ENCODE results near the gene PYGO1. TPM values are rescaled to one million over a fixed set of nuclear protein-coding genes. Genes with fewer than 3 reads are reported as not detected.

The PYGO1 gene
- polyA plus RNA-seq, 3 donors = not detected

GRCh38 chr15:55618387-55618786 is 30.2 kb upstream of the PYGO1 start:
- H3K36me3 Mint-ChIP-seq = no peaks in the 10 kb centered on the region

GRCh38 chr15:55615445-55615844 is 27.3 kb upstream of the PYGO1 start:
- Mint-ChIP-seq H3K27ac (no peak overlapping the region), H3K27me3 (ENCODE audit: low read depth in 3 of 3) (peaks cover 3 to 12% (median 5%) of the 10 kb centered on the region in 3 donors), H3K9me3 (no peaks in the 10 kb centered on the region), H3K4me1 (no peaks in the 10 kb centered on the region), H3K36me3 (no peaks in the 10 kb centered on the region), H3K4me3 (no peak overlapping the region)
- H3K4me2 ChIP-seq (replicated peaks; ENCODE audit: extremely low read depth, low read length, poor library complexity, severe bottlenecking) = no peak overlapping the region
- intact Hi-C loops (cut with micrococcal nuclease) = no loop called here
- no peaks in the 10 kb centered on the region for H4K20me1 ChIP-seq (ENCODE audit: insufficient read depth, low read length)
- DNase-seq = no peak
- H3K4me1 ChIP-seq (ENCODE audit: control insufficient read depth in 1 of 2, insufficient read depth in 2 of 2, low read length in 2 of 2) = no peaks in the 10 kb centered on the region
- no peaks in the 10 kb centered on the region for H3K9me3 ChIP-seq (replicated peaks in 1 of 2; ENCODE audit: control insufficient read depth in 1 of 2, insufficient read depth in 1 of 2, low read length in 2 of 2)
- no CpG with 5 or more reads among the region's 1 CpG for WGBS (ENCODE audit: insufficient coverage)
- H3K36me3 ChIP-seq (replicated peaks in 1 of 2; ENCODE audit: control insufficient read depth in 1 of 2, insufficient read depth in 2 of 2, low read length in 2 of 2) = no peaks in the 10 kb centered on the region
- H3K4me3 ChIP-seq (replicated peaks in 1 of 3; ENCODE audit: low read depth in 2 of 3, low read length in 3 of 3) = no peak overlapping the region
- no peak overlapping the region for H3K27ac ChIP-seq (ENCODE audit: low read depth in 1 of 2, low read length in 2 of 2)
- H3K9ac ChIP-seq (ENCODE audit: insufficient read depth, low read length, poor library complexity, severe bottlenecking) = no peak overlapping the region
- no peaks in the 10 kb centered on the region for H3K79me2 ChIP-seq (ENCODE audit: insufficient read depth, low read length)
- peaks cover 0 to 5% of the 10 kb centered on the region in 2 donors for H3K27me3 ChIP-seq (ENCODE audit: control insufficient read depth in 2 of 2, insufficient read depth in 2 of 2, low read length in 2 of 2)
- no peak overlapping the region for H2AFZ ChIP-seq (ENCODE audit: insufficient read depth, low read depth, low read length, poor library complexity, severe bottlenecking)
- TF ChIP-seq CTCF (IDR thresholded peaks at IDR 0.05) = no peak

More at GRCh38 chr15:55618387-55618786, 30.2 kb upstream of the PYGO1 start:
- Histone ChIP-seq H4K20me1 (ENCODE audit: insufficient read depth, low read length) (no peaks in the 10 kb centered on the region), H3K4me3 (replicated peaks in 1 of 3; ENCODE audit: low read depth in 2 of 3, low read length in 3 of 3) (no peak overlapping the region), H3K79me2 (ENCODE audit: insufficient read depth, low read length) (no peaks in the 10 kb centered on the region), H3K36me3 (replicated peaks in 1 of 2; ENCODE audit: control insufficient read depth in 1 of 2, insufficient read depth in 2 of 2, low read length in 2 of 2) (no peaks in the 10 kb centered on the region), H3K9ac (ENCODE audit: insufficient read depth, low read length, poor library complexity, severe bottlenecking) (no peak overlapping the region), H2AFZ (ENCODE audit: insufficient read depth, low read depth, low read length, poor library complexity, severe bottlenecking) (no peak overlapping the region), H3K27ac (ENCODE audit: low read depth in 1 of 2, low read length in 2 of 2) (no peak overlapping the region), H3K9me3 (replicated peaks in 1 of 2; ENCODE audit: control insufficient read depth in 1 of 2, insufficient read depth in 1 of 2, low read length in 2 of 2) (no peaks in the 10 kb centered on the region), H3K27me3 (ENCODE audit: control insufficient read depth in 2 of 2, insufficient read depth in 2 of 2, low read length in 2 of 2) (peaks cover 0 to 5% of the 10 kb centered on the region in 2 donors), H3K4me1 (ENCODE audit: control insufficient read depth in 1 of 2, insufficient read depth in 2 of 2, low read length in 2 of 2) (no peaks in the 10 kb centered on the region), H3K4me2 (replicated peaks; ENCODE audit: extremely low read depth, low read length, poor library complexity, severe bottlenecking) (no peak overlapping the region)
- no peak overlapping the region for H3K27ac Mint-ChIP-seq
- DNase-seq = no peak
- intact Hi-C loops (cut with micrococcal nuclease) = no loop called here
- H3K9me3 Mint-ChIP-seq = no peaks in the 10 kb centered on the region
- no peak for TF ChIP-seq CTCF (IDR thresholded peaks at IDR 0.05)
- H3K27me3 Mint-ChIP-seq (ENCODE audit: low read depth in 3 of 3) = peaks cover 4 to 7% (median 5%) of the 10 kb centered on the region in 3 donors
- no peaks in the 10 kb centered on the region for H3K4me1 Mint-ChIP-seq
- WGBS (ENCODE audit: insufficient coverage) = no CpG with 5 or more reads among the region's 4 CpGs
- no peak overlapping the region for H3K4me3 Mint-ChIP-seq
